HepG2 (cell line): Measurements from ENCODE around the gene DARS2. TPM values are rescaled to one million over a fixed set of nuclear protein-coding genes. Genes with fewer than 3 reads are reported as not detected.

Source experiments
- ATAC-seq: fragments of 200-7000 bp; cut with Tn5 transposase; 3 replicates; pipeline ENCODE4 v1.9.1; 2020; ENCODE audit warnings: mild to moderate bottlenecking, moderate library complexity
- BruUV-seq: library from RNA; stranded (reverse); fragments of 400-500 nt; replicated peaks from 2 replicates; lab custom pipeline; 2021; lab: Mats Ljungman, UMichigan
- CTCF ChIA-PET: fragments of 300-600 bp; formaldehyde crosslinking; extraction: SDS; loops from one replicate; lab custom pipeline; 2021; ENCODE audit warnings: low total read pairs, inconsistent platforms, low intra/inter-chr PET ratio; lab: Yijun Ruan, JAX
- POLR2A ChIA-PET: fragments of 350-600 bp; sonication (Branson Sonifier 250); formaldehyde crosslinking; loops from one replicate; lab custom pipeline; 2020; ENCODE audit warnings: antibody characterized with exemption, inconsistent platforms; lab: Yijun Ruan, JAX
- DNase-seq: peaks from one replicate; pipeline ENCODE4 v3.0.0-alpha.2; 2015; ENCODE audit warnings: low spot score
- FAIRE-seq: peaks from 3 replicates; lab custom pipeline; 2011; peaks lifted over from hg19 to GRCh38; lab: Jason Lieb, UNC
- H2AFZ ChIP-seq: one replicate; pipeline ENCODE4 v1.6.1; 2011; ENCODE audit warnings: low read length, inconsistent platforms
- H3K27ac ChIP-seq: fragments of 300-600 bp; 3 replicates; pipeline ENCODE4 v1.8.0; 2011; ENCODE audit warnings: mixed run types, mild to moderate bottlenecking, mixed read lengths, low read length, inconsistent platforms; ENCODE audit not compliant: insufficient read depth; ENCODE audit errors: extremely low read length
- H3K27me3 ChIP-seq, 2 experiments: fragments of 200-600 bp in 1 of 2; 2 replicates in 1 of 2; 3 replicates in 1 of 2; pipeline versions ENCODE4 v1.6.0 to v1.8.0; 2011; ENCODE audit warnings: low read length in 2 of 2, mild to moderate bottlenecking in 2 of 2, moderate library complexity in 2 of 2, inconsistent platforms in 1 of 2; ENCODE audit not compliant: insufficient read depth in 2 of 2, control insufficient read depth in 1 of 2
- H3K36me3 ChIP-seq, 2 experiments: fragments of 200-600 bp in 1 of 2; replicated peaks in 1 of 2; 2 replicates in 1 of 2; 3 replicates in 1 of 2; pipeline versions ENCODE4 v1.5.1 to v1.8.0; 2011; ENCODE audit warnings: low read length in 2 of 2, inconsistent platforms in 1 of 2; ENCODE audit not compliant: insufficient read depth in 2 of 2, control insufficient read depth in 1 of 2
- H3K4me1 ChIP-seq: 2 replicates; pipeline ENCODE4 v1.5.1; 2012; ENCODE audit warnings: low read length, inconsistent platforms; ENCODE audit not compliant: insufficient read depth
- H3K4me2 ChIP-seq: 2 replicates; pipeline ENCODE4 v1.6.0; 2011; ENCODE audit warnings: low read depth, low read length, inconsistent platforms
- H3K4me3 ChIP-seq, 3 experiments: fragments of 200-600 bp in 1 of 3; sonication (generic), shearing (Covaris generic) in 1 of 3; replicated peaks in 1 of 3; 2 replicates each; pipeline ENCODE4 v1.5.1; 2011 to 2016; ENCODE audit warnings: low read length in 3 of 3, inconsistent platforms in 2 of 3, low read depth in 2 of 3, mild to moderate bottlenecking in 2 of 3, control low read depth in 1 of 3, mixed read lengths in 1 of 3; ENCODE audit not compliant: insufficient read depth in 1 of 3
- H3K79me2 ChIP-seq: one replicate; pipeline ENCODE4 v1.6.1; 2011; ENCODE audit warnings: low read length, inconsistent platforms; ENCODE audit not compliant: insufficient read depth
- H3K9ac ChIP-seq: 2 replicates; pipeline ENCODE4 v1.6.0; 2011; ENCODE audit warnings: mild to moderate bottlenecking, low read depth, low read length, inconsistent platforms; ENCODE audit not compliant: insufficient read depth
- H3K9me3 ChIP-seq: 2 replicates; pipeline ENCODE4 v1.5.1; 2012; ENCODE audit warnings: mild to moderate bottlenecking, low read length
- H4K20me1 ChIP-seq: 2 replicates; pipeline ENCODE4 v1.6.0; 2011; ENCODE audit warnings: inconsistent platforms, mild to moderate bottlenecking, low read length, moderate library complexity; ENCODE audit not compliant: insufficient read depth
- HNRNPL ChIP-seq: fragments of 200-400 bp; formaldehyde crosslinking; IDR thresholded peaks from 2 replicates; pipeline ENCODE4 v1.6.1; 2017; ENCODE audit warnings: mild to moderate bottlenecking, low read depth, low read length
- MLLT10 ChIP-seq: sonication (generic); formaldehyde crosslinking; IDR thresholded peaks from 2 replicates; pipeline ENCODE4 v1.4.0; 2020; ENCODE audit warnings: missing genetic modification reagents
- NRL ChIP-seq: sonication (generic); formaldehyde crosslinking; IDR thresholded peaks from 2 replicates; pipeline ENCODE4 v1.5.0; 2020; ENCODE audit warnings: missing genetic modification reagents, mild to moderate bottlenecking, moderate library complexity, borderline replicate concordance
- RFXAP ChIP-seq: sonication (generic); formaldehyde crosslinking; IDR thresholded peaks from 2 replicates; pipeline ENCODE4 v1.4.0; 2020; ENCODE audit warnings: missing genetic modification reagents, borderline replicate concordance
- SRSF9 ChIP-seq: fragments of 200-400 bp; formaldehyde crosslinking; IDR thresholded peaks from 2 replicates; pipeline ENCODE4 v1.6.1; 2018; ENCODE audit warnings: borderline replicate concordance, mild to moderate bottlenecking, low read depth, low read length; ENCODE audit not compliant: insufficient read depth, poor library complexity, severe bottlenecking
- ZNF296 ChIP-seq: sonication (generic); formaldehyde crosslinking; conservative IDR thresholded peaks from 2 replicates; pipeline ENCODE4 v1.5.0; 2020; ENCODE audit warnings: mild to moderate bottlenecking, missing genetic modification reagents
- ZNF33A ChIP-seq: sonication (generic); formaldehyde crosslinking; IDR thresholded peaks from 2 replicates; pipeline ENCODE4 v1.5.1; 2020; ENCODE audit warnings: missing genetic modification reagents, mild to moderate bottlenecking, moderate library complexity, borderline replicate concordance
- WGBS: methylation state at CpG from one replicate; pipeline ENCODE4 v1.1.6; 2017; ENCODE audit warnings: low lambda C conversion rate; 5-methylcytosine and 5-hydroxymethylcytosine counted together
- in situ Hi-C: cut with HindIII; loops from 2 replicates; pipeline ENCODE4 v1.10.0; 2017; ENCODE audit warnings: low pct_unique_long_range_greater_than_20kb; ENCODE audit not compliant: extremely low pct_ligation_motif_present
- intact Hi-C: fragments of 100-400 bp; cut with micrococcal nuclease; formaldehyde crosslinking; loops from one replicate; pipeline ENCODE4 v1.10.0; 2022; ENCODE audit not compliant: unreplicated experiment
- polyA plus RNA-seq, 8 experiments: library from polyadenylated mRNA; depleted of rRNA in 3 of 8; stranded (reverse) in 7 of 8; unstranded in 1 of 8; fragments of >200 nt; fragmentation: Illumina TruSeq in 4 of 8; extraction: Trizol in 4 of 8; gene quantifications; 2 replicates each; pipeline versions ENCODE4 v1.2.1 to v1.2.3, GENCODE V29; 2011 to 2016; ENCODE audit warnings: low read depth in 4 of 8, missing spikeins in 1 of 8, mixed read lengths in 1 of 8; ENCODE audit not compliant: insufficient read depth in 1 of 8
- total RNA-seq, 5 experiments: library from RNA; depleted of rRNA; stranded (reverse); fragments of >200 nt; fragmentation: Illumina TruSeq; extraction: Trizol; gene quantifications; 2 replicates each; pipeline ENCODE4 v1.2.3, GENCODE V29; 2016; ENCODE audit warnings: low read depth in 1 of 5
- TF ChIP-seq, protein P1 (sequence below): sonication (generic); formaldehyde crosslinking; IDR thresholded peaks from 2 replicates; pipeline ENCODE4 v1.8.0; 2022; ENCODE audit warnings: missing genetic modification reagents, mild to moderate bottlenecking, inconsistent platforms, borderline replicate concordance
- TF ChIP-seq, protein P2 (sequence below): IDR thresholded peaks from 2 replicates; pipeline ENCODE4 v1.6.1; 2016
- TF ChIP-seq, protein P3 (sequence below): sonication (generic); formaldehyde crosslinking; IDR thresholded peaks from 2 replicates; pipeline ENCODE4 v1.4.0; 2020; ENCODE audit warnings: missing genetic modification reagents

Gene DARS2
- total and polyA plus RNA-seq, 2 of the 13 experiments (the other 11 are each of a cell fraction or from before 2014, with no cell fraction given), result 17.6 to 27.7 TPM

DNA sequence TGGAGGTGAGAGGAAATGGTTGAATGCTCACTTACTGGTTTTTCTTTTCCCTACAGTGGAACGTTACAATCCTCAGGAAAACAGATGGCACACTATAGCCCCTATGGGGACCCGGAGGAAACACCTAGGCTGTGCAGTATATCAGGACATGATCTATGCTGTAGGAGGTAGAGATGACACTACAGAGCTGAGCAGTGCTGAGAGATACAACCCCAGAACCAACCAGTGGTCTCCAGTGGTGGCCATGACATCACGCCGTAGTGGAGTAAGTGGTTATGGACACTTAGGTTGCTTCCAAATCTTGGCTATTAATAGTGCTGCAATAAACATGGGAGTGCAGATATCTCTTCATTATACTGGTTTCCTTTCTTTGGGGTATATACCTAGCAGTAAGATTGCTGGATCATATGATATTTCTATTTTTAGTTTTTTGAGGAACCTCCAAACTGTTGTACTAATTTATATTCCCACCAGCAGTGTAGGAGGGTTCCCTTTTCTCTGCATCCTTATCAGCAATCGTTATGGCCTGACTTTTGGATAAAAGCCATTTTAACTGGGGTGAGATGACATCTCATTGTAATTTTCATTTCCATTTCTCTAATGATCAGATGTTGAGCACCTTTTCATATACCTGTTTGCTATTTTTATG, 48.8 kb upstream of the DARS2 start:
- WGBS, result 94% methylated on average over 5 of the region's 5 CpGs
- in situ Hi-C loops (no loop called here), intact Hi-C loops (no loop called here)
- Histone ChIP-seq H4K20me1 (no peaks in the 10 kb centered on the region), H3K27me3 (no peaks in the 10 kb centered on the region), H2AFZ (no peak overlapping the region), H3K4me2 (no peak overlapping the region), H3K4me1 (no peaks in the 10 kb centered on the region), H3K9me3 (no peaks in the 10 kb centered on the region), H3K79me2 (no peaks in the 10 kb centered on the region), H3K4me3 (no peak overlapping the region), H3K27ac (no peak overlapping the region), H3K36me3 (peaks cover 2 to 23% of the 10 kb centered on the region in 2 experiments; a peak in 4 of 5 replicates), H3K9ac (no peak overlapping the region)
- POLR2A ChIA-PET, result no interaction called here
- TF ChIP-seq, protein P1, sequence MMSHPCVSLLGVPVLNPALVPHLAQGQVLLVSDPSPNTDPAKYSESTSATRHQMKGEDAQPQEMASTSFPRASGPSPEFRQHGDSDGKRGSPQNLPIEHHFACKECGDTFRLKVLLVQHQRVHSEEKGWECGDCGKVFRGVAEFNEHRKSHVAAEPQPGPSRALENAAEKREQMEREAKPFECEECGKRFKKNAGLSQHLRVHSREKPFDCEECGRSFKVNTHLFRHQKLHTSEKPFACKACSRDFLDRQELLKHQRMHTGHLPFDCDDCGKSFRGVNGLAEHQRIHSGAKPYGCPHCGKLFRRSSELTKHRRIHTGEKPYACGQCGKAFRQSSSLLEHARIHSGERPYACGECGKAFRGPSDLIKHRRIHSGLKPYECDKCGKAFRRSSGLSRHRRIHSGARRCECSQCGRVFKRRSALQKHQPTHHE (CRISPR knock-in tag), result no peak
- no peak for TF ChIP-seq ZNF296
- FAIRE-seq (no peak), ATAC-seq (no peak), DNase-seq (no peak)
- CTCF ChIA-PET, result no interaction called here
- no TSS peak for BruUV-seq

DNA sequence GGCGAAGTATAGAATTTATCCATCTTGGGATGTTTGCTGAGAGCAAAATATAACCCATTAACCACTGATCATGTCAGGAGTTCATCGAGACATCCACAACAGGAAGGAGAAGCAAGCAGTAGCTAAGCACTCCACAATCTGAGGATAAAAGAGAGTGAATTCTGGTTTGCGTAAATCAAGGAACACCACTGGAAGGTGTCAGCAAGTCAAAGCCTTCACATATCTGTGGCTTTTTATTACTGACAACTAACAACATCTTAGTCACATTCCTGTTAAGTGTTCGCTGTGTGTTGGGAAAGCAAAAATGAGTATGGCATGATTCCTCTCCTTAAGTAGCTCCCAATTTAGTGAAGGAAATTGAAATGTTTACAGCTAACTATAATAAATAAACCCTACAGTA, 44.5 kb upstream of the DARS2 start:
- POLR2A ChIA-PET, result no interaction called here
- CTCF ChIA-PET, result no interaction called here
- H3K4me1 ChIP-seq, result no peaks in the 10 kb centered on the region
- DNase-seq (no peak), ATAC-seq (no peak), FAIRE-seq (no peak)
- no peak overlapping the region for H3K4me2 ChIP-seq
- in situ Hi-C loops, result no loop called here
- H3K9ac ChIP-seq, result no peak overlapping the region
- no peaks in the 10 kb centered on the region; a peak in 1 of 5 replicates for H3K27me3 ChIP-seq
- H3K27ac ChIP-seq, result no peak overlapping the region
- H3K4me3 ChIP-seq, result no peak overlapping the region
- intact Hi-C loops, result no loop called here
- no TSS peak for BruUV-seq
- no peaks in the 10 kb centered on the region for H3K79me2 ChIP-seq
- no peaks in the 10 kb centered on the region for H4K20me1 ChIP-seq
- H2AFZ ChIP-seq, result no peak overlapping the region
- peaks cover 2 to 48% of the 10 kb centered on the region in 2 experiments; a peak in 4 of 5 replicates for H3K36me3 ChIP-seq
- H3K9me3 ChIP-seq, result no peaks in the 10 kb centered on the region
- 95% methylated on average over 4 of the region's 4 CpGs for WGBS
- TF ChIP-seq MLLT10 (CRISPR knock-in tag) (no peak), HNRNPL (no peak), SRSF9 (no peak), RFXAP (no peak), ZNF33A (CRISPR knock-in tag) (no peak), NRL (CRISPR knock-in tag) (no peak)
- TF ChIP-seq, protein P2, sequence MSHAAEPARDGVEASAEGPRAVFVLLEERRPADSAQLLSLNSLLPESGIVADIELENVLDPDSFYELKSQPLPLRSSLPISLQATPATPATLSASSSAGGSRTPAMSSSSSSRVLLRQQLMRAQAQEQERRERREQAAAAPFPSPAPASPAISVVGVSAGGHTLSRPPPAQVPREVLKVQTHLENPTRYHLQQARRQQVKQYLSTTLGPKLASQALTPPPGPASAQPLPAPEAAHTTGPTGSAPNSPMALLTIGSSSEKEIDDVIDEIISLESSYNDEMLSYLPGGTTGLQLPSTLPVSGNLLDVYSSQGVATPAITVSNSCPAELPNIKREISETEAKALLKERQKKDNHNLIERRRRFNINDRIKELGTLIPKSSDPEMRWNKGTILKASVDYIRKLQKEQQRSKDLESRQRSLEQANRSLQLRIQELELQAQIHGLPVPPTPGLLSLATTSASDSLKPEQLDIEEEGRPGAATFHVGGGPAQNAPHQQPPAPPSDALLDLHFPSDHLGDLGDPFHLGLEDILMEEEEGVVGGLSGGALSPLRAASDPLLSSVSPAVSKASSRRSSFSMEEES (CRISPR knock-in tag), result no peak
- TF ChIP-seq, protein P3, sequence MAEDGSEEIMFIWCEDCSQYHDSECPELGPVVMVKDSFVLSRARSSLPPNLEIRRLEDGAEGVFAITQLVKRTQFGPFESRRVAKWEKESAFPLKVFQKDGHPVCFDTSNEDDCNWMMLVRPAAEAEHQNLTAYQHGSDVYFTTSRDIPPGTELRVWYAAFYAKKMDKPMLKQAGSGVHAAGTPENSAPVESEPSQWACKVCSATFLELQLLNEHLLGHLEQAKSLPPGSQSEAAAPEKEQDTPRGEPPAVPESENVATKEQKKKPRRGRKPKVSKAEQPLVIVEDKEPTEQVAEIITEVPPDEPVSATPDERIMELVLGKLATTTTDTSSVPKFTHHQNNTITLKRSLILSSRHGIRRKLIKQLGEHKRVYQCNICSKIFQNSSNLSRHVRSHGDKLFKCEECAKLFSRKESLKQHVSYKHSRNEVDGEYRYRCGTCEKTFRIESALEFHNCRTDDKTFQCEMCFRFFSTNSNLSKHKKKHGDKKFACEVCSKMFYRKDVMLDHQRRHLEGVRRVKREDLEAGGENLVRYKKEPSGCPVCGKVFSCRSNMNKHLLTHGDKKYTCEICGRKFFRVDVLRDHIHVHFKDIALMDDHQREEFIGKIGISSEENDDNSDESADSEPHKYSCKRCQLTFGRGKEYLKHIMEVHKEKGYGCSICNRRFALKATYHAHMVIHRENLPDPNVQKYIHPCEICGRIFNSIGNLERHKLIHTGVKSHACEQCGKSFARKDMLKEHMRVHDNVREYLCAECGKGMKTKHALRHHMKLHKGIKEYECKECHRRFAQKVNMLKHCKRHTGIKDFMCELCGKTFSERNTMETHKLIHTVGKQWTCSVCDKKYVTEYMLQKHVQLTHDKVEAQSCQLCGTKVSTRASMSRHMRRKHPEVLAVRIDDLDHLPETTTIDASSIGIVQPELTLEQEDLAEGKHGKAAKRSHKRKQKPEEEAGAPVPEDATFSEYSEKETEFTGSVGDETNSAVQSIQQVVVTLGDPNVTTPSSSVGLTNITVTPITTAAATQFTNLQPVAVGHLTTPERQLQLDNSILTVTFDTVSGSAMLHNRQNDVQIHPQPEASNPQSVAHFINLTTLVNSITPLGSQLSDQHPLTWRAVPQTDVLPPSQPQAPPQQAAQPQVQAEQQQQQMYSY (CRISPR knock-in tag), result no peak
